ENCODE data around the gene GPATCH1. TPM values are rescaled to one million over a fixed set of nuclear protein-coding genes. Genes with fewer than 3 reads are reported as not detected.

The GPATCH1 gene
- total RNA-seq, 2 donors from 2014 or later, result 4.7 to 8.5 TPM

DNA sequence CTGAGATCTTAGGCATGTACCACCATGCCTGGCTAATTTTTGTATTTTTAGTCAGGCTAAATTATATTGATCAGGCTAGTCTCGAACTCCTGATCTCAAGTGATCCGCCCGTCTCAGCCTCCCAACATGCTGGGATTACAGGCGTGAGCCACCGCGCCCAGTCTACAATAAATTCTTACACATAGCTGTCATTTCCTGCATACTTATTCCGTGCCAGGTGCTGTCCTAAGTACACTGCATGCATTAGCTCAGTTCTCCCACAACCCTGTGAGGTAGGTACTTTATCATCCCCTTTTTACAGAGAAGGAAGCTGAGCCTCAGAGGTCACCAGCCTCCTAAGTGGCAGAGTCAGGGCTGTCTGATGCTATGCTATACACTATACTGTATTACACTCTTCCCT is 9.1 kb upstream of the GPATCH1 start:
- TF ChIP-seq, protein P1, sequence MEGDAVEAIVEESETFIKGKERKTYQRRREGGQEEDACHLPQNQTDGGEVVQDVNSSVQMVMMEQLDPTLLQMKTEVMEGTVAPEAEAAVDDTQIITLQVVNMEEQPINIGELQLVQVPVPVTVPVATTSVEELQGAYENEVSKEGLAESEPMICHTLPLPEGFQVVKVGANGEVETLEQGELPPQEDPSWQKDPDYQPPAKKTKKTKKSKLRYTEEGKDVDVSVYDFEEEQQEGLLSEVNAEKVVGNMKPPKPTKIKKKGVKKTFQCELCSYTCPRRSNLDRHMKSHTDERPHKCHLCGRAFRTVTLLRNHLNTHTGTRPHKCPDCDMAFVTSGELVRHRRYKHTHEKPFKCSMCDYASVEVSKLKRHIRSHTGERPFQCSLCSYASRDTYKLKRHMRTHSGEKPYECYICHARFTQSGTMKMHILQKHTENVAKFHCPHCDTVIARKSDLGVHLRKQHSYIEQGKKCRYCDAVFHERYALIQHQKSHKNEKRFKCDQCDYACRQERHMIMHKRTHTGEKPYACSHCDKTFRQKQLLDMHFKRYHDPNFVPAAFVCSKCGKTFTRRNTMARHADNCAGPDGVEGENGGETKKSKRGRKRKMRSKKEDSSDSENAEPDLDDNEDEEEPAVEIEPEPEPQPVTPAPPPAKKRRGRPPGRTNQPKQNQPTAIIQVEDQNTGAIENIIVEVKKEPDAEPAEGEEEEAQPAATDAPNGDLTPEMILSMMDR (IDR thresholded peaks at IDR 0.05), result no peak
- no peaks in the 10 kb centered on the region for H3K9me3 ChIP-seq
- H3K27ac ChIP-seq, result no peak overlapping the region
- H3K27me3 ChIP-seq, result no peaks in the 10 kb centered on the region
- H3K4me3 ChIP-seq, result no peak overlapping the region
- no peak for DNase-seq (ENCODE audit: low spot score)
- no peaks in the 10 kb centered on the region for H3K4me1 ChIP-seq
- H3K36me3 ChIP-seq, result no peaks in the 10 kb centered on the region

DNA sequence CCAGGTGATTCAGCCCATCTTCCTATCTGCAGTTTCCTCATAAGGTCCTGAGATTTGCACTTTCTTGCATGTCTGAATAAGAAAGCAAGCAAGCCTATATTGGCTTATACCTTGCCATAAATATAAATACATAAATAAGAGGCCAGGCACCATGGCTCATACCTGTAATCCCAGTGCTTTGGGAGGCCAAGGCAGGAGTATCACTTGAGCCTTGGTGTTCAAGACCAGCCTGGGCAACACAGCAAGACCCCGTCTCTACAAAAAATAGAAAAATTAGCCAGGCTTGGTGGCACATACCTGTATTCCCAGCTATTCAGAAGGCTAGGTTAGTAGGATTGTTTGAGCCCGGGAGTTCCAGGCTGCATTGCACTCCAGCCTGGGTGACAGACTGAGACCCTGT is 5.5 kb upstream of the GPATCH1 start:
- Histone ChIP-seq H3K36me3 (no peaks in the 10 kb centered on the region), H3K27ac (no peak overlapping the region), H3K4me3 (no peak overlapping the region), H3K4me1 (peaks cover 0 to 3% of the 10 kb centered on the region in 2 donors), H3K27me3 (no peaks in the 10 kb centered on the region), H3K9me3 (no peaks in the 10 kb centered on the region)
- TF ChIP-seq, protein P1 (IDR thresholded peaks at IDR 0.05), result no peak
- DNase-seq (ENCODE audit: low spot score), result no peak

DNA sequence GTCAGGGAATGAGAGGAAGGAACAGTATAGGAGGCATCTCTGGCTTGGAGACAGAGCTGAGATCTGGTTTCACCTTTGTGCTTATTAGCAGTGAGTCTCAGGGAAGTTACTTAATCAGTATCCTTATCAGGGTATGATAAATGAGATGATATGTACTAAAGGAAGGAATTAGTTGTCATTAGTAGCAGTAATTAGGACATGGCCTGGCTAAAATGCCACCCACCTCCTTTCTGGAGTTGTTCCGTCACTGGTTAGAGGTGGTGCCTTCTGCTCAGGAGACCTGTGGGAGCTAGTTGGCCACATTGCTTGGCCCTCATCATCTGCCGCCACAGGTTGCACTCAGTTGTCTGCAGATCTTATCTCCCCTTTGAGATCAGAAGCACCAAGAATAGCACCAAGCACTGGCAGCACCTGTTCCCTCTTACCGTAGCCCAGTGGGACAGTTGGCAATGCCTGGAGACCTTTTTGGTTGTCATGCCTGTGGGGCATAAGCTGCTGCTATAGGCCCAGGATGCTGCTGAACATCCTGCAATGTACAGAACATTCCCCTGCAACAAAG is 4.7 kb downstream of the GPATCH1 start:
- no peaks in the 10 kb centered on the region for H3K9me3 ChIP-seq
- H3K27ac ChIP-seq, result no peak overlapping the region
- peaks cover 0 to 16% of the 10 kb centered on the region in 2 donors for H3K4me1 ChIP-seq
- no peaks in the 10 kb centered on the region for H3K27me3 ChIP-seq
- TF ChIP-seq, protein P1 (IDR thresholded peaks at IDR 0.05), result no peak
- H3K36me3 ChIP-seq, result peaks cover 24% of the 10 kb centered on the region
- H3K4me3 ChIP-seq, result no peak overlapping the region
- DNase-seq (ENCODE audit: low spot score), result no peak

DNA sequence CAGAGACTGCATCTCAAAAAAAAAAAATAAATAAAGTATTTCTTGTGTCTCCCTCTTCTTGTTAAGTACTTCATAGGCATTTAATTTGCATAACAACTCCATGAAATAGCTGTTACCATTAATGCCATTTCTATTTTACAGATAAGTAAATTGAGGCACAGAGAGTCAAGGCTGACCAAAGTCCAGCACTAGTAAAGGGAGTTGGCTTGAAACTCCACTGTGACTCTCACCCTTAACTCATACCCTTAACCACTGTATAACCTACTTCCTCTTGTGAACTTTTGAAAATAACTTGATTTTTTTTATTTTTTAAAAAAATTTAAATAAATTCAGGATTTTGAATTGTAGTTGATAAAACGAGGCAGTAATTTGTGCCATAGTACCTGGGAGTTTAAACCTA is 6.0 kb downstream of the GPATCH1 start:
- H3K27ac ChIP-seq, result no peak overlapping the region
- TF ChIP-seq, protein P1 (IDR thresholded peaks at IDR 0.05), result no peak
- no peaks in the 10 kb centered on the region for H3K9me3 ChIP-seq
- no peak for DNase-seq (ENCODE audit: low spot score)
- peaks cover 0 to 8% of the 10 kb centered on the region in 2 donors for H3K4me1 ChIP-seq
- no peaks in the 10 kb centered on the region for H3K27me3 ChIP-seq
- no peak overlapping the region for H3K4me3 ChIP-seq
- peaks cover 34% of the 10 kb centered on the region for H3K36me3 ChIP-seq

DNA sequence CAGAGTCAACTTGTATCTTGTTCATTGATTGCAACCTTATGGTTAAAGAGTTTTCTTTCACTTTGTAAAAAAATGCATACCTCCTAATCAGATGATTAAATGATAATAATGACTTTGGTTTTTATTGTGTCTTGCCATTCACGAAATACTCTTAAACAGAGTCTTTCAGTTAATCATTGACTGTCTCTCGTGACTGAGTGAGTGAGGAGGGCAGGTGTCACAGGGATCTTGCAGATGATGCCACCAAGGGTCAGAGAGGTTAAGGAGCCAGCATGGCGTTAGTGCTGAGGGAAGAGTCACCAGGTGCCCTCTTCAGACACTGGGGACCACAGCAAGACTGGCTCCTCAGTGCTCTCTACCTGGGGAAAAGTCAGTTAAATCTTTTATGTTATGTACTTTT is 8.0 kb downstream of the GPATCH1 start:
- Histone ChIP-seq H3K4me3 (no peak overlapping the region), H3K27me3 (no peaks in the 10 kb centered on the region), H3K4me1 (no peaks in the 10 kb centered on the region), H3K9me3 (no peaks in the 10 kb centered on the region), H3K27ac (no peak overlapping the region), H3K36me3 (peaks cover 51% of the 10 kb centered on the region)
- TF ChIP-seq, protein P1 (IDR thresholded peaks at IDR 0.05), result no peak
- DNase-seq (ENCODE audit: low spot score), result no peak

DNA sequence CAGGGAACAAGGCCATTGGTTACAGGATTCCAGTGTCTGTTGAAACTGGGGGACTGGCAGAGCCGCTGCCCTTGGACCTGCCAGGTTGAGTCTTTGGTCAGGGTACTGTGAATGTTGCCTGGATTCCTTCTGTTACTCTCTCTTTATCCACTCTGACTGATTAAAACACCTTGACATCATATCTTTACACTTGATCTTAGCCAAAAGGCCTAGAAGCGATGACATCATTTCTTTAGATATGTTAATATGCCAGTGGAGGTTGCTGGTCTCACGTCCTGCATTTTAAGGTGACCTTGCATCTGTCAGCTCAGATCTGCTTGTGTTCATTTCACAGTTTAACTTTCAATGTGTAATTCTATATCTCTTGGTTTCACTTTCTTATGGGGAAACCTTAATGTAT is 9.2 kb downstream of the GPATCH1 start:
- Histone ChIP-seq H3K36me3 (peaks cover 61% of the 10 kb centered on the region), H3K27me3 (no peaks in the 10 kb centered on the region), H3K4me1 (no peaks in the 10 kb centered on the region), H3K27ac (no peak overlapping the region), H3K9me3 (no peaks in the 10 kb centered on the region), H3K4me3 (no peak overlapping the region)
- DNase-seq (ENCODE audit: low spot score), result no peak
- TF ChIP-seq, protein P1 (IDR thresholded peaks at IDR 0.05), result no peak
